Liver (tissue), 9 donors: ENCODE measurements around the gene ZNF43. TPM values are rescaled to one million over a fixed set of nuclear protein-coding genes. Genes with fewer than 3 reads are reported as not detected.

Experiments
- DNase-seq: peaks from one replicate; pipeline ENCODE4 v3.0.0-alpha.2; 2017; ENCODE audit warnings: low spot score
- H3K27ac ChIP-seq, 2 donors: one replicate each; pipeline ENCODE4 v1.7.0; 2013; ENCODE audit warnings: inconsistent platforms in 2 of 2, low read length in 2 of 2, control low read depth in 1 of 2, low read depth in 1 of 2, mild to moderate bottlenecking in 1 of 2
- H3K27me3 ChIP-seq, 4 donors: one replicate each; pipeline versions ENCODE4 v1.6.1 to v1.7.0; 2013; ENCODE audit warnings: low read length in 3 of 4, inconsistent platforms in 1 of 4, mild to moderate bottlenecking in 1 of 4, moderate library complexity in 1 of 4; ENCODE audit not compliant: control insufficient read depth in 4 of 4, insufficient read depth in 4 of 4
- H3K36me3 ChIP-seq, 4 donors: one replicate each; pipeline versions ENCODE4 v1.6.1 to v1.7.0; 2013; ENCODE audit warnings: low read length in 3 of 4, mild to moderate bottlenecking in 3 of 4, low read depth in 1 of 4, moderate library complexity in 1 of 4; ENCODE audit not compliant: control insufficient read depth in 4 of 4, insufficient read depth in 3 of 4
- H3K4me1 ChIP-seq, 4 donors: one replicate each; pipeline versions ENCODE4 v1.6.1 to v1.7.0; 2013; ENCODE audit warnings: low read length in 3 of 4, mild to moderate bottlenecking in 3 of 4, moderate library complexity in 1 of 4; ENCODE audit not compliant: control insufficient read depth in 4 of 4, insufficient read depth in 4 of 4
- H3K4me3 ChIP-seq, 3 donors: one replicate each; pipeline versions ENCODE4 v1.6.1 to v1.7.0; 2013; ENCODE audit warnings: low read length in 3 of 3, control low read depth in 1 of 3, low read depth in 1 of 3, mild to moderate bottlenecking in 1 of 3
- H3K9ac ChIP-seq, 2 donors: one replicate each; pipeline ENCODE4 v1.7.0; 2013; ENCODE audit warnings: low read length in 2 of 2, mild to moderate bottlenecking in 2 of 2, moderate library complexity in 2 of 2, control low read depth in 1 of 2, low read depth in 1 of 2
- H3K9me3 ChIP-seq, 4 donors: one replicate each; pipeline versions ENCODE4 v1.6.1 to v1.7.0; 2013; ENCODE audit warnings: low read length in 3 of 4; ENCODE audit not compliant: control insufficient read depth in 4 of 4
- EGR1 ChIP-seq, 2 donors: IDR thresholded peaks; 2 replicates each; pipeline ENCODE4 v1.6.1; 2016 to 2018; ENCODE audit warnings: antibody characterized with exemption in 2 of 2, low read depth in 2 of 2
- FOXA1 ChIP-seq: IDR thresholded peaks from 2 replicates; pipeline ENCODE4 v1.6.1; 2016; ENCODE audit warnings: antibody characterized with exemption
- FOXA2 ChIP-seq: IDR thresholded peaks from 2 replicates; pipeline ENCODE4 v1.6.1; 2016; ENCODE audit warnings: antibody characterized with exemption
- GABPA ChIP-seq, 2 donors: IDR thresholded peaks in 1 of 2; conservative IDR thresholded peaks in 1 of 2; 2 replicates each; pipeline ENCODE4 v1.6.1; 2016; ENCODE audit warnings: antibody characterized with exemption in 2 of 2, mild to moderate bottlenecking in 1 of 2, moderate library complexity in 1 of 2
- HNF4A ChIP-seq, 2 donors: conservative IDR thresholded peaks; 2 replicates each; pipeline ENCODE4 v1.6.1; 2016; ENCODE audit warnings: antibody characterized with exemption in 2 of 2, mild to moderate bottlenecking in 2 of 2
- HNF4G ChIP-seq: IDR thresholded peaks from 2 replicates; pipeline ENCODE4 v1.6.1; 2016; ENCODE audit warnings: antibody characterized with exemption
- JUND ChIP-seq, 2 donors: IDR thresholded peaks; 2 replicates each; pipeline ENCODE4 v1.6.1; 2016; ENCODE audit warnings: antibody characterized with exemption in 2 of 2
- NR2F2 ChIP-seq: IDR thresholded peaks from 2 replicates; pipeline ENCODE4 v1.6.1; 2016; ENCODE audit warnings: antibody characterized with exemption
- RAD21 ChIP-seq, 2 donors: IDR thresholded peaks; 2 replicates each; pipeline ENCODE4 v1.6.1; 2016; ENCODE audit warnings: antibody characterized with exemption in 2 of 2, mild to moderate bottlenecking in 2 of 2
- RXRA ChIP-seq, 2 donors: IDR thresholded peaks; 2 replicates each; pipeline ENCODE4 v1.6.1; 2017 to 2018; ENCODE audit warnings: antibody characterized with exemption in 2 of 2, mild to moderate bottlenecking in 1 of 2
- SP1 ChIP-seq: IDR thresholded peaks from 2 replicates; pipeline ENCODE4 v1.6.1; 2018; ENCODE audit warnings: antibody characterized with exemption, mild to moderate bottlenecking
- TAF1 ChIP-seq: conservative IDR thresholded peaks from 2 replicates; pipeline ENCODE4 v1.6.1; 2016; ENCODE audit warnings: antibody characterized with exemption, mild to moderate bottlenecking
- YY1 ChIP-seq: IDR thresholded peaks from 2 replicates; pipeline ENCODE4 v1.6.1; 2016; ENCODE audit warnings: antibody characterized with exemption, mild to moderate bottlenecking
- WGBS: extraction: QIAGEN DNeasy Blood & Tissue Kit; methylation state at CpG from one replicate; pipeline ENCODE4 v1.1.7; 2013; 5-methylcytosine and 5-hydroxymethylcytosine counted together
- polyA plus RNA-seq, 2 donors: library from polyadenylated mRNA; stranded (reverse) in 1 of 2; unstranded in 1 of 2; fragments of 200-250 nt in 1 of 2; fragments of >200 nt in 1 of 2; fragmentation: Nextera tagmentation in 1 of 2; extraction: Ambion mirVana in 1 of 2; gene quantifications; one replicate each; pipeline versions ENCODE4 v1.2.1 to v1.2.3, GENCODE V29; 2013 to 2015
- total RNA-seq, 2 donors: library from RNA; depleted of rRNA; stranded (reverse); fragments of >200 nt; gene quantifications; one replicate each; pipeline ENCODE4 v1.2.3, GENCODE V29; 2014
- TF ChIP-seq, protein P1 (sequence below): IDR thresholded peaks from 2 replicates; pipeline ENCODE4 v1.6.1; 2016; ENCODE audit warnings: antibody characterized with exemption, mild to moderate bottlenecking
- TF ChIP-seq, protein P2 (sequence below): fragments of 150-350 bp; IDR thresholded peaks from 2 replicates; pipeline ENCODE4 v1.5.1; 2017; ENCODE audit warnings: improper control_type of control experiment, low read depth, low read length; ENCODE audit not compliant: missing input control
- TF ChIP-seq, protein P3 (sequence below): IDR thresholded peaks from 2 replicates; pipeline ENCODE4 v1.6.1; 2016; ENCODE audit warnings: antibody characterized with exemption
- TF ChIP-seq, protein P4 (sequence below): IDR thresholded peaks from 2 replicates; pipeline ENCODE4 v1.6.1; 2016; ENCODE audit warnings: antibody characterized with exemption
- TF ChIP-seq, protein P5 (sequence below): IDR thresholded peaks from 2 replicates; pipeline ENCODE4 v1.6.1; 2016; ENCODE audit warnings: antibody characterized with exemption
- donor health status: healthy.
- donor health status: healthy.
- donor health status: healthy.
- donor health status: healthy.
- donor health status: healthy.

Gene ZNF43
- total and polyA plus RNA-seq, 4 donors: 0.31 to 6.9 (median 1.7) TPM

DNA sequence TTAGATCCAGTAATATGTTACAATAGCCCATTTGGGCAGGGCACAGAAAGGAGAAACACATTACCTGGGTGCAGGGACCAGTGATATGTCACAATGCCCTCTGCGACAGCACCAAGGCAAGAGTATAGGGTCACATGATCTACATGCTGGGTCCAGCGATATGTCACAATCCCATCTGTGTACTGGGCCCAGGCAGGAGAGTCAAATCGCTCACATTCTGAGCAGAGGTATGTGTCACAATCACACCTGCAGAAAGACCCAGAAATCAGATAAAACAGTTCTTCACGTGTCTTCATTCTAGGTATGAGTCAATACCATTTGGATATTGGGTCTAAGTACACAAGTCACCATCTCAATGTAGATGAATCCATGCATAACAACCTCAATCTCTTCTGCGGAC, 7.1 kb upstream of the ZNF43 start:
- TF ChIP-seq GABPA (IDR thresholded peaks at IDR 0.05 in 1 of 2, conservative IDR thresholded peaks at IDR 0.05 in 1 of 2) (no peak), TAF1 (no peak), JUND (IDR thresholded peaks at IDR 0.05) (no peak), FOXA2 (no peak), FOXA1 (no peak), YY1 (no peak), HNF4G (no peak), SP1 (no peak), HNF4A (conservative IDR thresholded peaks at IDR 0.05) (no peak), RAD21 (IDR thresholded peaks at IDR 0.05) (no peak), EGR1 (IDR thresholded peaks at IDR 0.05; ENCODE audit: low read depth in 2 of 2) (no peak), RXRA (IDR thresholded peaks at IDR 0.05) (no peak), NR2F2 (no peak)
- TF ChIP-seq, protein P1, sequence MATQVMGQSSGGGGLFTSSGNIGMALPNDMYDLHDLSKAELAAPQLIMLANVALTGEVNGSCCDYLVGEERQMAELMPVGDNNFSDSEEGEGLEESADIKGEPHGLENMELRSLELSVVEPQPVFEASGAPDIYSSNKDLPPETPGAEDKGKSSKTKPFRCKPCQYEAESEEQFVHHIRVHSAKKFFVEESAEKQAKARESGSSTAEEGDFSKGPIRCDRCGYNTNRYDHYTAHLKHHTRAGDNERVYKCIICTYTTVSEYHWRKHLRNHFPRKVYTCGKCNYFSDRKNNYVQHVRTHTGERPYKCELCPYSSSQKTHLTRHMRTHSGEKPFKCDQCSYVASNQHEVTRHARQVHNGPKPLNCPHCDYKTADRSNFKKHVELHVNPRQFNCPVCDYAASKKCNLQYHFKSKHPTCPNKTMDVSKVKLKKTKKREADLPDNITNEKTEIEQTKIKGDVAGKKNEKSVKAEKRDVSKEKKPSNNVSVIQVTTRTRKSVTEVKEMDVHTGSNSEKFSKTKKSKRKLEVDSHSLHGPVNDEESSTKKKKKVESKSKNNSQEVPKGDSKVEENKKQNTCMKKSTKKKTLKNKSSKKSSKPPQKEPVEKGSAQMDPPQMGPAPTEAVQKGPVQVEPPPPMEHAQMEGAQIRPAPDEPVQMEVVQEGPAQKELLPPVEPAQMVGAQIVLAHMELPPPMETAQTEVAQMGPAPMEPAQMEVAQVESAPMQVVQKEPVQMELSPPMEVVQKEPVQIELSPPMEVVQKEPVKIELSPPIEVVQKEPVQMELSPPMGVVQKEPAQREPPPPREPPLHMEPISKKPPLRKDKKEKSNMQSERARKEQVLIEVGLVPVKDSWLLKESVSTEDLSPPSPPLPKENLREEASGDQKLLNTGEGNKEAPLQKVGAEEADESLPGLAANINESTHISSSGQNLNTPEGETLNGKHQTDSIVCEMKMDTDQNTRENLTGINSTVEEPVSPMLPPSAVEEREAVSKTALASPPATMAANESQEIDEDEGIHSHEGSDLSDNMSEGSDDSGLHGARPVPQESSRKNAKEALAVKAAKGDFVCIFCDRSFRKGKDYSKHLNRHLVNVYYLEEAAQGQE: no peak
- TF ChIP-seq, protein P2, sequence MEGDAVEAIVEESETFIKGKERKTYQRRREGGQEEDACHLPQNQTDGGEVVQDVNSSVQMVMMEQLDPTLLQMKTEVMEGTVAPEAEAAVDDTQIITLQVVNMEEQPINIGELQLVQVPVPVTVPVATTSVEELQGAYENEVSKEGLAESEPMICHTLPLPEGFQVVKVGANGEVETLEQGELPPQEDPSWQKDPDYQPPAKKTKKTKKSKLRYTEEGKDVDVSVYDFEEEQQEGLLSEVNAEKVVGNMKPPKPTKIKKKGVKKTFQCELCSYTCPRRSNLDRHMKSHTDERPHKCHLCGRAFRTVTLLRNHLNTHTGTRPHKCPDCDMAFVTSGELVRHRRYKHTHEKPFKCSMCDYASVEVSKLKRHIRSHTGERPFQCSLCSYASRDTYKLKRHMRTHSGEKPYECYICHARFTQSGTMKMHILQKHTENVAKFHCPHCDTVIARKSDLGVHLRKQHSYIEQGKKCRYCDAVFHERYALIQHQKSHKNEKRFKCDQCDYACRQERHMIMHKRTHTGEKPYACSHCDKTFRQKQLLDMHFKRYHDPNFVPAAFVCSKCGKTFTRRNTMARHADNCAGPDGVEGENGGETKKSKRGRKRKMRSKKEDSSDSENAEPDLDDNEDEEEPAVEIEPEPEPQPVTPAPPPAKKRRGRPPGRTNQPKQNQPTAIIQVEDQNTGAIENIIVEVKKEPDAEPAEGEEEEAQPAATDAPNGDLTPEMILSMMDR: no peak
- TF ChIP-seq, protein P3, sequence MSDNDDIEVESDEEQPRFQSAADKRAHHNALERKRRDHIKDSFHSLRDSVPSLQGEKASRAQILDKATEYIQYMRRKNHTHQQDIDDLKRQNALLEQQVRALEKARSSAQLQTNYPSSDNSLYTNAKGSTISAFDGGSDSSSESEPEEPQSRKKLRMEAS: no peak
- TF ChIP-seq, protein P4, sequence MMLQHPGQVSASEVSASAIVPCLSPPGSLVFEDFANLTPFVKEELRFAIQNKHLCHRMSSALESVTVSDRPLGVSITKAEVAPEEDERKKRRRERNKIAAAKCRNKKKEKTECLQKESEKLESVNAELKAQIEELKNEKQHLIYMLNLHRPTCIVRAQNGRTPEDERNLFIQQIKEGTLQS: no peak
- TF ChIP-seq, protein P5, sequence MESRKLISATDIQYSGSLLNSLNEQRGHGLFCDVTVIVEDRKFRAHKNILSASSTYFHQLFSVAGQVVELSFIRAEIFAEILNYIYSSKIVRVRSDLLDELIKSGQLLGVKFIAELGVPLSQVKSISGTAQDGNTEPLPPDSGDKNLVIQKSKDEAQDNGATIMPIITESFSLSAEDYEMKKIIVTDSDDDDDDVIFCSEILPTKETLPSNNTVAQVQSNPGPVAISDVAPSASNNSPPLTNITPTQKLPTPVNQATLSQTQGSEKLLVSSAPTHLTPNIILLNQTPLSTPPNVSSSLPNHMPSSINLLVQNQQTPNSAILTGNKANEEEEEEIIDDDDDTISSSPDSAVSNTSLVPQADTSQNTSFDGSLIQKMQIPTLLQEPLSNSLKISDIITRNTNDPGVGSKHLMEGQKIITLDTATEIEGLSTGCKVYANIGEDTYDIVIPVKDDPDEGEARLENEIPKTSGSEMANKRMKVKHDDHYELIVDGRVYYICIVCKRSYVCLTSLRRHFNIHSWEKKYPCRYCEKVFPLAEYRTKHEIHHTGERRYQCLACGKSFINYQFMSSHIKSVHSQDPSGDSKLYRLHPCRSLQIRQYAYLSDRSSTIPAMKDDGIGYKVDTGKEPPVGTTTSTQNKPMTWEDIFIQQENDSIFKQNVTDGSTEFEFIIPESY: no peak
- no peak overlapping the region for H3K27ac ChIP-seq
- 96% methylated on average over 5 of the region's 5 CpGs for WGBS
- no peak overlapping the region for H3K4me3 ChIP-seq
- H3K9ac ChIP-seq: no peak overlapping the region
- peaks cover 2 to 3% (median 2%) of the 10 kb centered on the region in 4 donors for H3K9me3 ChIP-seq
- no peaks in the 10 kb centered on the region for H3K27me3 ChIP-seq
- no peaks in the 10 kb centered on the region for H3K4me1 ChIP-seq
- no peak for DNase-seq
- peaks cover 0 to 4% (median 2%) of the 10 kb centered on the region in 4 donors for H3K36me3 ChIP-seq
